CD4-positive, alpha-beta T cell treated with Interferon gamma for 1 hour (primary cell): Measurements from ENCODE around the gene ARHGAP30.
"Not testable (repeated sequence)": the region's sequence is repeated elsewhere in the genome, so short reads cannot be mapped to it uniquely, and the experiment has no call there.

Source experiments
- DNase-seq: peaks from one replicate; pipeline ENCODE4 v3.0.0-alpha.2; 2020

Gene ARHGAP30

GRCh38 chr1:161068306-161069234, 1.1 kb downstream of the ARHGAP30 start:
- peak; percentile 93 for DNase-seq

DNA sequence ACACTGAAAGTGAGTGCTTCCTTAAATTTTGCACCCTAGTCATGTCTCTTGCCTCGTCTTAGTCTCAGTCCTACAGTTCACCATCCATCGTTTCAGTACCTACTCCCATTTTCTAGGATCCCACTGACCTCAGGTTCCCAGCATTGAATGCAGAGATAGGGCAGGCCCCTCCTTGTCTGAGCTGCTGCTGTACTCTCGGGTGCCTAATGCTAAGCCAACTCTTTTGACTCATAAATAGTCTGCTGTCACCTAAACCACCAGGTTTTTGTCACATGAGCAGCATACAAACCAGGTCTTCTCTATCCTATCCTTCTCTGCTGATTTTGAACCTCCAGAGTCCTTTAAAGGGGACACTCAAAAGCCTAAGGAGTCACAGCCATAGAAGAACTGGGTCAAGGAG, 3.0 kb downstream of the ARHGAP30 start:
- DNase-seq: no peak

GRCh38 chr1:161065681-161066080, 4.0 kb downstream of the ARHGAP30 start:
- DNase-seq: not testable (repeated sequence)

DNA sequence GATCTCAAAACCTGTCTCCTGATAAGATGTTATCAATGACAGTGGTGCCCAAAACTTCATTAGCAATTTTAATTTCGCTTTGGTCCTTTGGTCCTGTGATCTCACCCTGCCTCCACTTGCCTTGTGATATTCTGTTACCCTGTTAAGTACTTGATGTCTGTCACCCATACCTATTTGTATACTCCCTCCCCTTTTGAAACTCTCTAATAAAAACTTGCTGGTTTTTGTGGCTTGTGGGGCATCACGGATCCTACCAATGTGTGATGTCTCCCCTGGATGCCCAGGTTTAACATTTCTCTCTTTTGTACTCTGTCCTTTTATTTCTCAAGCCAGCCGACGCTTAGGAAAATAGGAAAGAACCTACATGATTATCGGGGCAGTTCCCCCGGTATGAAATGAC, 5.8 kb downstream of the ARHGAP30 start:
- not testable (repeated sequence) for DNase-seq

DNA sequence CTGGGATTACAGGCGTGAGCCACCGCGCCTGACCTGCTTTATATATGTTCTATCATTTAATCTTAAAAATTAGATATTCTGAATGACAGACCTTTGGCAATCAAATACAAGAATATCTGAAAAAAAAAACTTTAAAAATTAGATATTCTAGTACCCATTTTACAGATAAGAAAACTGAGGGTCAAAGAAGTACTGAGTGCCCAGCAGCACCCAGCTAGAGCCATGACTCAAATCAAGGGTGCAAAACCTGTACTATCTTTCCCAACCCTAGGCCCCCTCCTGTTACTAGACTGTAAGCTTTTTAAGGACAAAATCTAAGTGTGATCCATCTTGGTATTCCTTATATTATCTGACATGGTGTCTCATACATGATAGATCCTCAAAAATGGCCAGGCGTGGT, 8.3 kb downstream of the ARHGAP30 start:
- no peak for DNase-seq

- DNase-seq: no peak
Observed at GRCh38 chr1:161059293-161059692, 10.4 kb downstream of the ARHGAP30 start.

- DNase-seq: no peak
Observed at GRCh38 chr1:161054805-161055204, 14.9 kb downstream of the ARHGAP30 start.

DNA sequence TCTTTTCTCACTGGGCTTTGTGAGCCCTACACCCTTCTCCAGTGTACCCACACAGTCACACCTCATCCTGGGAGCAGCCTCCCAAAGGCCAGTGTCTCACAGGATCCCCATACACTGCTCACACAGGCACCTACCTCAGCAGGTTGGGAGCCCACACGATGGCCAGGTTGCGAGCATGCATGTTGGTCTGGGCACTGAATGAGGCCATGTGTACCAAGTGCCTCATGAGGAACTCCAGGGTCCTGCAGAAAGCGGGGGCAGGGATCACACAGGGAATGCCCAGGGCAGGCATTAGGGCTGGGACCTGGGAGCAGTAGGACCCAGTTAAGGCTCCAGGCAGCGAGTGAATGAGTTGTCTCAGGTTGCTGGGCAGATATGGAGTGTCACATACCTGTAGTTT, 15.5 kb downstream of the ARHGAP30 start:
- DNase-seq: no peak

GRCh38 chr1:161052899-161053298, 16.8 kb downstream of the ARHGAP30 start:
- no peak for DNase-seq

- DNase-seq: no peak
Observed at GRCh38 chr1:161051219-161051618, 18.5 kb downstream of the ARHGAP30 start.

DNA sequence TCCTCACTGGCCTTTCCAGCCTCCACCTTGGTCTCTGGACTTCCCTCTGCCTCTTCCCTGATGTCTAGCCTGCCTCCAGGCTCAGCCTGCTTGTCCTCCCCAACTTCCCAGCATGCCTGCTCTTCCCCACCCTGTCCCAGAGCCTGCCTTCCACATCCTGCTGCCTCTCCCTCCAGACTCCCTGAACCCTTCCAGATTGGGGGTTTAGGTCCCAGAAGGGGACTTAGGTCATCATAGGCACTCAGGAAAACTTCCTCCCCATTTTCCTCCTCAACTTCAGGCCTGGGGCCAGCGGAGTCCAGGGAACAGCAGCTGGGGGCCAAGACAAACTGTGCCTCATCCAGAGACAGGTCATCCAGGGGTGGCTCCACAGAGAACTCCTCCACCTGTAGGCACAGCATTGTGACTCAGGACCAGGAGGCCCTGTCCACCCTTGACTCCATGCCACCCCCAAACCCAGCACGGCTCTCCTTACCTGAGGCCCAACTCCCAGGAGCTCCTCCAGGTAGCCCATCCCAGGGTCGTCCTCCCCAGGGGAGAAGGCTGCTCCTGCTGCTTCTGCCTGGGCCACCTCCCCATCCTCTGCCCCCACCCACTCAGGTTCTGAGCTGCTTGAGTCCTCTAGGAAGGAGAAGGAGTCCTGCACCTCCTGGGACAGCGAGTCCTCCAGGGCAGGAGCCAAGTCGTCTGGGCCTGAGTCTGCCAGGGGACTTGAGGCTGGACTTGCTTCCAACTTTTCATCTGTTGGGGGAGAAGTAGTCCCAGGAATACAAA, 20.6 kb downstream of the ARHGAP30 start:
- no peak for DNase-seq

GRCh38 chr1:161047436-161048420, 22.0 kb downstream of the ARHGAP30 start:
- DNase-seq: no peak

DNA sequence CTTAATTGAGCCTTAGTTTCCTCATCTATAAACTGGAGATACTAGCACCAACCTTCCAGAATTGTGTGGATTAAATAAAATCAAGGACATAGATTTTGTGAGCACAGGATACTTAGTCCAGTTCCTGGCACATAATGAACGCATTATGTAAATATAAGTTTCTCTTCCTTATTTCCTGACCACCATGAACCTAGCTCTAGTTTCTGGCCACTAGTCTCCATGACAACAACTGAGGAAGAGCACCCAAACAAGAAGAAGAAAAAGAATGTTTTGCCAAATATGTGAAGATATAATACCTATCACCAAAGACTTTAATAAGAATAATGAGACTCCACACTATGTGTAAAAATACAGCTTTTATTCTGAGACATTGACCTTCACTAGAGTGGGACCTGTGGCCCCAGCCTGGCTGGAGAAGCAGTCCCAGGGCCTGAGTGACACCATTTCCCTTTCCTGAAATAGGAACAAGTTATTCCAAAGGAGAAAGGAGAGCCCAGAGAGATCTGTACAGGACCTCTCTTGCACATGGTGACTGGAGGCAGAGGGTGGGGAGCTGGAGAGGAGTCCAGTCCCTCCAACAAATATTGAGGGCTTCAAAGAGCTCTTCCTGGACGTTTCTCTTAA, 23.0 kb downstream of the ARHGAP30 start:
- peak; percentile 24 for DNase-seq

DNA sequence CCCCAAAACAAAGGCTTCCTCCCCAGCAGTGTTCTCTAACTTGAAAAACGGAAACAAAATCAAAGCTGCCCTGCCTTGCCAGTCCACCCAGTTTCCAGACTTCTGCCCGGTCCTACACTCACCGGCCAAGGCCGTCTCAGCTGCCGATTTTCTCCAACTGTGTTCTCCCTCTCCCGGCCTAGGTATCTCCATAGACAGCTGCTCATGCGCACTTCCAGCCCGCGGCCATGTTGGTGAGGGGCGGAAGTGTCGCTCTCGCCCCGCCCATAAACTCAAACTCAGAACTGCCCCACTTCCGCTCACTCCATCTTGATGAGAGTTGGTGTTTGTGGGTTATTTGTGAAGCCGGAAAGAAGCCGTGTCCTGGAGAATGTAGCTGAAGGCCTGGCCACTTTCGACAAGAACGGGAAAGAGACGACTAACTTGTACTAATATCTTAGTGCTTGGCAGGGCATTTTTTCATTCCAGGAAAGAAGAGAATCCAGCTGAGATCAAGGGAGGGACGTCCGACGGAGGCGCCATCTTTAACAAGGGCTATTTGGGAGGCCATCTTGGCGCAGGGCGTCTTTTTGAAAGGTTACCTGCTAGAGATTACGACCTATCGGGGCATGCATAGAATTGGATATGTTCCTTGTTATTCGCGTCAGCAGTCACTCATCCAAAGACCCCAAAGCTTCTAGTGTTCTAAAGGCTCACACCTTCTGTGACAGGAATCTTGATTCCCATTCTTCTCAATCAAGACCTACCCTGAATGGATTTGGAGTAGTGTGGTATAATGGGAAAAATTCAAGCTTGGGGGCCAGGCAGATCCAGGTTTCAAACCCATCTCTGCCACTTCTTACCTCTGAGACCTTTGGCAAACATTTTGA, 23.7 kb downstream of the ARHGAP30 start, which contains the start of gene USF1:
TSS of gene USF1 (minus strand) at position 242 of the 869 bp plus-strand sequence. CDS start 2,702 bp downstream, outside the sequence.
- DNase-seq: peak; percentile 93

DNA sequence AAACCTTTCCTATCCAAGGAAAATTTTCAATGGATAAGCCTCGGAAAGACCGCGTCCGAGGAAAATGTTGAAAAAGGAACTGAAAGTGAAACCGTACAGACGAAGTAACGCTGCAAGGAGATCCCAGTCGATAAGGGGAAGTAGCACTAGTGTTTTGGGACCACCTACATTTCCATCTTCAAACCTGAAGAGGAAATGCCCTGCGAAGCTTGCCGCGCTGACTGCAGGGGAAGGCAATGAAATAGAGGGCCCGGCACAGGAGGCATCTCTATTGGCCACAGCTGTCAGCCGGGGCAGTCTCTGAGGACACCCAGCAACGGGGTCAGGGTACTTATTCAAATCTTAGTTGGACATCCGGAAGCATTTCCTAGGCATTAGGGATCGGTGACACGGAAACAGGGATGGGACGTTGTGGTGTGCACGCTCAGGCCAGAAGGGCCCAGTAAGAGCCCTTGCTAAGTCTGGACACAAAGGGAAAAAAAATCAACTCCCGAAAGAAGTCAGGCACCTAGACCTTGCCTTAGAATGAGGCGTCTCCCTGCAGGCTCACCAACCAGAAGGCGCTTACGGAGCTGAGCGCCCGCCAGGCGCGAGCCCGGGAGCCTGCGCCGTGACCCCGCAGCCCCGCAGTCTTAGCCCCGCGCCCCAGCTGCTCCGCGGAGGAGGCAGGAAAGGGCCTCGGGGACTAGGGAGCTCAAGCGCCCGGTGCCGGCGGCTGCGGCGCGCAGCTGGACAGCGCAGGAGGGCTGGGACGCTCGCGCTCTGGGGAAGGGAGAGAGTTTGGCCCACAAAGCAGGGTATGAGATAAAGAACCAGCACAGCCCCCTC, 24.6 kb downstream of the ARHGAP30 start:
- DNase-seq: peak; percentile 78

DNA sequence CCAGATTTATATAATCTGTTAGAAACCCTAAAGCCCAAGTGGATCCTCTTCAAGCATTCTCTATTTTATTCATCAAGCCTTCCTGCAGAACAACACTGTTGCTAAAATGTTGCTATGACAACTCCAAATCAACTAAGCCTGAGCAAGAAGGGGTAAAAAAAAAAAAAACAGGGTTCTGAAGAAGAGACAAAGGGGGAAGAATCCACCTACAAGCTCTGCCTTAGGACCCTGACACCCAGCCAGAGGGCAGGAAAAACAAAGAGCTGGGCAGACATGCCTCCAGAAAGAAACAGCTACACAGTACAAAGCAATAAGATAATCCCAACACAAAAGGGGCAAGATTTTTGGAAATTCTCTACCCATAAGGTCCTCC, 25.2 kb downstream of the ARHGAP30 start:
- peak; percentile 46 for DNase-seq

DNA sequence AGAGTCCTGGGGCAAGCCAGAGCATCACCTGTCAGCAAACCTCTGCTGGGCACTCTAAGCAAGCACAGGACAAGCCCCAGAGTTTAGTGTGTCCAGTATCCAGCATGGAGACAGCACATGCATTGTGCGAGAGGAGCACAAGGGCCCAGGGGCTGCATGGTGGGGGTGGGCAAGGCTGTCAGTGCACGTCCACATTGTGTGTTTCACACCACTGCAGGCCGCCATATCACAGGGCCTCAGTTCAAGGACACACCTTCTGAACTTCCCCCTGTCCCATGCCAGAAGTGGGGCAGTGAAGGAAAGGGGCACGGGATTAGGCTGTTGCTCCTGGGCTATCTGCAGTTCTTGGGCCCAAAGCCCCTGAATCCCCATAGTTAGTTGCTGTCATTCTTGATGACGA, 30.1 kb downstream of the ARHGAP30 start:
- no peak for DNase-seq

- DNase-seq: no peak
Observed at GRCh38 chr1:161039154-161039545, 30.5 kb downstream of the ARHGAP30 start.

- DNase-seq: peak; percentile 87
Observed at GRCh38 chr1:161038523-161039153, 31.1 kb downstream of the ARHGAP30 start, which contains the start of gene TSTD1. Gene TSTD1, minus strand, starts transcription at chr1:161038964. Its CDS starts 75 bp downstream, at chr1:161038889.
